IPS-18a (cell line): ENCODE results near the gene MAST1.
A peak's percentile ranks its signal among the peaks of the same experiment; 100 is the strongest.
"Not testable (repeated sequence)": the region's sequence is repeated elsewhere in the genome, so short reads cannot be mapped to it uniquely, and the experiment has no call there.

ENCODE experiments used
- H3K27ac ChIP-seq: one replicate; pipeline ENCODE4 v1.5.1; 2013; ENCODE audit warnings: low read length
- H3K27me3 ChIP-seq: one replicate; pipeline ENCODE4 v1.6.1; 2013; ENCODE audit warnings: mild to moderate bottlenecking, low read length; ENCODE audit not compliant: control insufficient read depth, insufficient read depth
- H3K36me3 ChIP-seq: one replicate; pipeline ENCODE4 v1.6.1; 2013; ENCODE audit warnings: low read depth, low read length; ENCODE audit not compliant: control insufficient read depth
- H3K4me1 ChIP-seq: one replicate; pipeline ENCODE4 v1.6.1; 2013; ENCODE audit warnings: low read depth, low read length; ENCODE audit not compliant: control insufficient read depth
- H3K4me3 ChIP-seq: one replicate; pipeline ENCODE4 v1.5.1; 2013; ENCODE audit warnings: low read length
- H3K9ac ChIP-seq: one replicate; pipeline ENCODE4 v1.6.1; 2013; ENCODE audit warnings: mild to moderate bottlenecking, low read length, moderate library complexity
- H3K9me3 ChIP-seq: one replicate; pipeline ENCODE4 v1.6.1; 2013; ENCODE audit warnings: low read depth, low read length; ENCODE audit not compliant: control insufficient read depth

MAST1 gene

DNA sequence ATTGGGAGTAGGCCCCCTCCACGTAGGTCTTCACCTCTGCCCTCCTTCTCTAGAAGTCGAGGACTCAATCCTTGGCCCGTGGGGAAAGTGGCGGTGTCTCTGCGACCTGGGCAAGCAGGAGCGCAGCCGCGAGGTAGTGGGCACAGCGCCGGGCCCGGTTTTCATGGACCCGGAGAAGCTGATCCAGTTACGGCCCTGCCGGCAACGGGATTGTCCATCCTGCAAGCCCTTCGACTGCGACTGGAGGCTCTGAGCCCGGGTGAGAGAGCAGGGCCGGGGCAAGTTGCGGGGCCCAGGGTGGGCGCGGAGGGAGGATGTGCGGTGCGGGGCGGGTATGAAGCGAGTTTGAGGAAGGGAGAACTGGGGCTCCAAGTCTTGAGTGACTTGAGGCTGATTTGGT lies 34.3 kb upstream of the MAST1 start:
- H3K9ac ChIP-seq: no peak overlapping the region
- H3K9me3 ChIP-seq: no peaks in the 10 kb centered on the region
- peaks cover 7% of the 10 kb centered on the region for H3K27me3 ChIP-seq
- H3K36me3 ChIP-seq: peaks cover 20% of the 10 kb centered on the region
- peaks cover 13% of the 10 kb centered on the region for H3K4me1 ChIP-seq
- H3K27ac ChIP-seq: no peak overlapping the region
- H3K4me3 ChIP-seq: no peak overlapping the region

DNA sequence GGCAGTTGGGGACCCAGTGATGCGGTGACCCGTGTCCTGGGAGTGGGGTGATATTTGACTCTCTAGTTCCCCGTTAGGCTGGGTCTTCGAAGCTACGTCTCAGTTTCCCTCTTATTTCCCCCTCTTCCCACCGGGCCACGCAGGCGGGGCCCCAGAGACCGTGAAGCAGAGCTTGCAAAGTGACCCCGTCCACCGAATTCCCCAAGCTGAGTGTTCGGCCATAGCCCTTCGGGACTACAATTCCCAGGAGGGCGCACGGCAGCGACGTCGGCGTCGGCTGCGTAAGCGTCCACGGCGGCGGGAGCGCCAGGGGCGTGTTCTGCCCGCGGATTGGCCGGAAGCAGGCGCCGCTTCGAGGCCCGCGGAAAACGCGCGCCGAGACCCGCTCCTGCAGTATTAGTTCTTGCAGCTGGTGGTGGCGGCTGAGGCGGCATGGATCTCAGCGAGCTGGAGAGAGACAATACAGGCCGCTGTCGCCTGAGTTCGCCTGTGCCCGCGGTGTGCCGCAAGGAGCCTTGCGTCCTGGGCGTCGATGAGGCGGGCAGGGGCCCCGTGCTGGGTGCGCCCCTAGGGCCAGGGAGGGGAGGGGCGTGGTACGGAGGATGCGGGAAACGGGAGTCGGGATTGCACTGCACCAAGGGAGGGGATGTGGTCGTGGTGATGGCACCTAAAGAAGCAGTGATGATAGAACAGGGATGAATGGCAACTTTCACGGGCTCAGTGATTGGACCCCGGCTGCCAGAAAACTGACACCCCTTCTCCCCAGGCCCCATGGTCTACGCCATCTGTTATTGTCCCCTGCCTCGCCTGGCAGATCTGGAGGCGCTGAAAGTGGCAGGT lies 31.9 kb upstream of the MAST1 start, which contains the start of gene RNASEH2A:
RNASEH2A (plus strand) TSS at position 343 of the 840 bp plus-strand sequence; CDS start at position 433, 90 bp downstream.
- H3K27ac ChIP-seq: peak within 1 kb of the TSS; percentile 41
- peak within 1 kb of the TSS; percentile 70 for H3K9ac ChIP-seq
- peaks cover 15% of the 10 kb centered on the region for H3K36me3 ChIP-seq
- H3K4me3 ChIP-seq: peak within 1 kb of the TSS; percentile 87
- H3K9me3 ChIP-seq: no peaks in the 10 kb centered on the region
- H3K4me1 ChIP-seq: peaks cover 8% of the 10 kb centered on the region
- peaks cover 7% of the 10 kb centered on the region for H3K27me3 ChIP-seq

DNA sequence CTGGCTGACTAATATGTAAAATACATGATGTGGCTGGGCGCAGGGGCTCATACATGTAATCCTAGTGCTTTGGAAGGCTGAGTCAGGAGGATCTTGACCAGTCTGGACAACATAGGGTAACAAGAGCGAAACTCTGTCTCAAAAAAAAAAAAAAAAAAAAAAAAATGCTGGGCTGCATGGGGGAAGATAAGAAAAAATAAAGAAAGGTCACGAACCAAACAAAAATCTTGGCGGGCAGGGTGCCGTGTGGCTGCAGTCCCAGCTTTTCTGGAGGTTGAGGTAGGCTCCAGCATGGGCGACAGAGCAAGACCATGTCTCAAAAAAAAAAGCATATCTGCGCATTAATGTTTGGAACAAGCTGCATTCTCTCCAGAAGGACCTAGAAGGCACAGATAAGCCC lies 23.2 kb upstream of the MAST1 start:
- Histone ChIP-seq H3K36me3 (peaks cover 7% of the 10 kb centered on the region), H3K27me3 (no peaks in the 10 kb centered on the region), H3K4me3 (no peak overlapping the region), H3K27ac (no peak overlapping the region), H3K9me3 (no peaks in the 10 kb centered on the region), H3K4me1 (no peaks in the 10 kb centered on the region), H3K9ac (no peak overlapping the region)

DNA sequence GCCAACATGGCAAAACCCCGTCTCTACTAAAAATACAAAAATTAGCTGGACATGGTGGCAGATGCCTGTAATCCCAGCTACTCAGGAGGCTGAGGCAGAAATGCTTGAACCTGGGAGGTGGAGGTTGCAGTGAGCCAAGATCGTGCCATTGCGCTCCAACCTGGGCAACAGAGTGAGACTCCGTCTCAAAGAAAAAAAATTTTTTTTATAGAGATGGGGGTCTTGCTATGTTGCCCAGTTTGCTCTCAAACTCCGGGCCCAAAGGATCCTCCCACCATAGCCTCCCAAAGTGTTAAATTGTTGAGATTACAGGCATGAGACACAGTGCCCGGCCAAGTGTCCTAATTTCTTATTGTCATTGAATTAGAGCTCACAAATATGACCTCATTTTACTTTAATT lies 21.1 kb upstream of the MAST1 start:
- H3K27me3 ChIP-seq, H3K9ac ChIP-seq, H3K4me1 ChIP-seq, H3K9me3 ChIP-seq, H3K27ac ChIP-seq, H3K4me3 ChIP-seq, H3K36me3 ChIP-seq: not testable (repeated sequence)

GRCh38 chr19:12817810-12818209 lies 20.5 kb upstream of the MAST1 start:
- H3K4me1 ChIP-seq, H3K36me3 ChIP-seq, H3K9me3 ChIP-seq, H3K4me3 ChIP-seq, H3K27me3 ChIP-seq, H3K9ac ChIP-seq, H3K27ac ChIP-seq: not testable (repeated sequence)

DNA sequence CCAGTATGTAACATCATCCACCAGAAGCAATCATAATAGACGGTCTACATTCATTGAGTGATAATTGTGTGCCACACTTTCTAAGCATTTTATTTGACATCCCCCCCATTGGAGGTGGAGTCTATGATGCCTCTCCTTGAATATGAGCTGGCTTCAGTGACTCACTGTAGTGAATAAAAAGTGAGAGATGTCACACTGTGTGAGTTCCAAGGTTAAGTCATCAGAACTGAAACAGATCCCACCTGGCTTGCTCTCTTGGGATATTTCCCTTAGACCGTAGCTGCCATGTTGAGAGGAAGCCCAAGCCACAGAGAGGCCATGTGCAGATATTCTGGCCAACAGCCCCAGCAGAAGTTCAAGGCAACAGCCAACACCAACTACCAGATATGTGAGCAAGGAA lies 16.6 kb upstream of the MAST1 start:
- Histone ChIP-seq H3K9ac (no peak overlapping the region), H3K9me3 (no peaks in the 10 kb centered on the region), H3K4me1 (no peaks in the 10 kb centered on the region), H3K36me3 (no peaks in the 10 kb centered on the region), H3K4me3 (no peak overlapping the region), H3K27ac (no peak overlapping the region), H3K27me3 (no peaks in the 10 kb centered on the region)

- Histone ChIP-seq H3K9me3 (no peaks in the 10 kb centered on the region), H3K9ac (no peak overlapping the region), H3K27me3 (no peaks in the 10 kb centered on the region), H3K4me1 (no peaks in the 10 kb centered on the region), H3K36me3 (no peaks in the 10 kb centered on the region), H3K27ac (no peak overlapping the region), H3K4me3 (peak overlapping the region; percentile 43)
Measured at GRCh38 chr19:12825254-12826131, 12.8 kb upstream of the MAST1 start.

DNA sequence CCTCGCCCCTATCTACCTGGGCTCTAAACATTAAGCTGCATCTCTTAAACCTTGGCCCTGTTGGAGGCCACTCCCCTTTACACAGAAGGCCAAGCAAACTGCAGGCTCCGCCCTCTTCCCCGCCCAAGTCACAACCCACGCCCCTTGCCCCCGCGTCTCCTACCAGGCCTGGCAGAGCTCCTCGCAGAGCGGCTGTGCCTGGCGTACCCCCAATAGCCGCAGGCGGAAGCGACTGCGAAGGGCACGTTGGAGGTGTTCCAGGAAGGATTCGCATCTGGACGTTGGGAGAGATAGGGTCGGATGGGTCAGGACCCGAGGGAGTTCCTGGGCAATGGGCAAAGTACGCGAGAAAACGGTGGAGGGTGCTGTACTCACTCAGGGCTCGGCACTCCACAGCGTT lies 9.8 kb upstream of the MAST1 start:
- Histone ChIP-seq H3K27ac (no peak overlapping the region), H3K4me1 (peaks cover 3% of the 10 kb centered on the region), H3K9ac (no peak overlapping the region), H3K4me3 (peak overlapping the region; percentile 11), H3K9me3 (no peaks in the 10 kb centered on the region), H3K36me3 (no peaks in the 10 kb centered on the region), H3K27me3 (peaks cover 23% of the 10 kb centered on the region)

GRCh38 chr19:12833418-12833737 lies 4.9 kb upstream of the MAST1 start:
- H3K4me3 ChIP-seq: peak overlapping the region; percentile 34
- H3K4me1 ChIP-seq: peaks cover 3% of the 10 kb centered on the region
- no peak overlapping the region for H3K9ac ChIP-seq

DNA sequence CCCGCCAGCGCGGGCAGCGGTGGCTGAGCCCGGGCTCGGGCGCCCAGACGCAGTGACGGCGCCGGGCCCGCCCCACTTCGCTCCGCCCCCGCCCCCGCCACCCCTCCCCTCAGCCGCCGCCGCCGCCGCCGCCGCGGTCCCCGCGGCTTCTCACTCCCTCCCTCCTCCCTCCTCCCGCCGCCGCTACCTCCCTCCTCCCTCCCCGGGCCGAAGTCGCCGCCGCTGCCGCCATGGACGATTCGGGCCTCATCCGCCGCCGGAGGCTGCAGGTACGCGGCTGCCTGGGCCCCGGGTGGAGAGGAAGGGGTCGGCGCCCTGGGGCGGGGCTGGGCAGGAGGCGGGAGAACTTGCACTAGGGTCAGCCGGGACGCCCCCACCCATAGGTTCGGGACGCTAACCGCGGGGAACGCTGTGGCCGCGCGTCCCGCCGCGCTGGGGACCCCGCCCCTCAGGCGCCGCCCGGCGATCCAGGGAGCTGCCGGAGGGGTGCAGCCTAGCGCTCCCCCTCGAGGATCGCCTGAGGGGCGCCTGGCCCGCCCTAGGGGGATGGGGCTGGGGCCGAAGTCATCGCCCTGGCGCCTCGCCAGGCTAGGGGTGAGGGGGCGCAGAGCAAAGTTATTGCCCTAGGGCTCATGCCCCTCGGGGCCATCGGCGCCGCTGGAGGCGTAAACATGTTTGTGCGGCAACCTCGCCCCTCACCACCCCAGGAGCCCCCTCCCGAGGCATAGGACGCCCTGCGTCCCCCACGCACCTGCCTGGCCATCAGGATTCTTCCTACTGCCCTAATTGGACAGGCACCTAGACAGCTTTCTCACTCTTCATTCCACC lies 4.4 kb upstream of the MAST1 start:
- Histone ChIP-seq H3K36me3 (no peaks in the 10 kb centered on the region), H3K9me3 (no peaks in the 10 kb centered on the region), H3K27me3 (peaks cover 57% of the 10 kb centered on the region), H3K27ac (no peak overlapping the region), H3K9ac (no peak overlapping the region), H3K4me3 (peak overlapping the region; percentile 53), H3K4me1 (peaks cover 4% of the 10 kb centered on the region)

More at GRCh38 chr19:12833418-12833737, 4.9 kb upstream of the MAST1 start:
- Histone ChIP-seq H3K27ac (no peak overlapping the region), H3K27me3 (peaks cover 55% of the 10 kb centered on the region), H3K9me3 (no peaks in the 10 kb centered on the region), H3K36me3 (no peaks in the 10 kb centered on the region)

DNA sequence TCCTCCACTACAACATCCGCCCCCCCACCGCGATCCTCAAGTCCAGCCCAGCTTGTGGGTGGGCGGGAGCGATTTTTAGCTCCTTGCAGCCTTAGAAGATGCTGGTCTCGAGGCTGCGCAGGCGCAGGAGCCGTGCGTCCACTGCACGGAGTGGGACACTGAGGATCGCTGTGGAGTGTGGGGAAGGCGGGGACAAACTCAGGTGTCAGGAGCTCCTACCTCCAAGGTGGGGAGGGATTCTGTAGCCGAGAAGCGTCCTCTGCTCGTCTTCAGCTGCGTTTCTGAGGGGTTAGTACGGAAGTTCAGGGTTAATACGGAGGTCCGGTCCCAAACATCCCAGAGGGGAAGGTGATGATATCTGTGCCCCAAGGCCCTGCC lies 3.8 kb upstream of the MAST1 start, which contains the start of gene RTBDN:
RTBDN (minus strand) TSS at position 14 of the 378 bp plus-strand sequence. CDS start 4,600 bp downstream, outside the sequence.
- Histone ChIP-seq H3K9ac (no peak within 1 kb of the TSS), H3K27ac (no peak within 1 kb of the TSS), H3K4me3 (peak within 1 kb of the TSS; percentile 53), H3K4me1 (peaks cover 7% of the 10 kb centered on the region), H3K36me3 (no peaks in the 10 kb centered on the region), H3K27me3 (peaks cover 63% of the 10 kb centered on the region), H3K9me3 (no peaks in the 10 kb centered on the region)
